Measurements from ENCODE around the gene PLEKHG5.

GRCh38 chr1:6419804-6420453 lies 71.5 kb downstream of the PLEKHG5 start, which contains the start of gene HES2:
- TF ChIP-seq ZNF274 (IDR thresholded peaks at IDR 0.05; ENCODE audit: insufficient read depth, insufficient read length) (no peak), PBX3 (IDR thresholded peaks at IDR 0.05; ENCODE audit: insufficient replicate concordance, low read depth, low read length) (no peak), EZH2 (IDR thresholded peaks at IDR 0.05; ENCODE audit: borderline replicate concordance, control insufficient read depth, low read depth, low read length) (no peak), SUPT20H (IDR thresholded peaks at IDR 0.05; ENCODE audit: borderline replicate concordance, control insufficient read depth, low read depth, low read length) (no peak), MTA3 (IDR thresholded peaks at IDR 0.05; ENCODE audit: borderline replicate concordance, low read length) (no peak), FOXM1 (IDR thresholded peaks at IDR 0.05; ENCODE audit: low read depth, low read length) (no peak), POLR2A (IDR thresholded peaks at IDR 0.05; ENCODE audit: low read depth, low read length) (no peak), ZZZ3 (IDR thresholded peaks at IDR 0.05; ENCODE audit: control insufficient read depth, insufficient read length, low read depth) (no peak), BHLHE40 (IDR thresholded peaks at IDR 0.05; ENCODE audit: borderline replicate concordance in 1 of 2, low read depth in 2 of 2, low read length in 1 of 2) (no peak), USF2 (IDR thresholded peaks at IDR 0.05; ENCODE audit: borderline replicate concordance, low read depth, low read length) (no peak), ZSCAN29 (IDR thresholded peaks at IDR 0.05) (no peak)
- TF ChIP-seq, protein P1, sequence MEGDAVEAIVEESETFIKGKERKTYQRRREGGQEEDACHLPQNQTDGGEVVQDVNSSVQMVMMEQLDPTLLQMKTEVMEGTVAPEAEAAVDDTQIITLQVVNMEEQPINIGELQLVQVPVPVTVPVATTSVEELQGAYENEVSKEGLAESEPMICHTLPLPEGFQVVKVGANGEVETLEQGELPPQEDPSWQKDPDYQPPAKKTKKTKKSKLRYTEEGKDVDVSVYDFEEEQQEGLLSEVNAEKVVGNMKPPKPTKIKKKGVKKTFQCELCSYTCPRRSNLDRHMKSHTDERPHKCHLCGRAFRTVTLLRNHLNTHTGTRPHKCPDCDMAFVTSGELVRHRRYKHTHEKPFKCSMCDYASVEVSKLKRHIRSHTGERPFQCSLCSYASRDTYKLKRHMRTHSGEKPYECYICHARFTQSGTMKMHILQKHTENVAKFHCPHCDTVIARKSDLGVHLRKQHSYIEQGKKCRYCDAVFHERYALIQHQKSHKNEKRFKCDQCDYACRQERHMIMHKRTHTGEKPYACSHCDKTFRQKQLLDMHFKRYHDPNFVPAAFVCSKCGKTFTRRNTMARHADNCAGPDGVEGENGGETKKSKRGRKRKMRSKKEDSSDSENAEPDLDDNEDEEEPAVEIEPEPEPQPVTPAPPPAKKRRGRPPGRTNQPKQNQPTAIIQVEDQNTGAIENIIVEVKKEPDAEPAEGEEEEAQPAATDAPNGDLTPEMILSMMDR (IDR thresholded peaks at IDR 0.05 in 2 of 3, conservative IDR thresholded peaks at IDR 0.05 in 1 of 3; ENCODE audit: control insufficient read depth in 2 of 3, extremely low read depth in 1 of 3, insufficient read depth in 1 of 3, low read depth in 3 of 3, low read length in 3 of 3): no peak

Data from GM12878 (cell line).